Neural cell (in vitro differentiated cells): ENCODE data around the gene KLF17.

Experiments
- EP300 ChIP-seq: fragments of 450-650 bp; conservative IDR thresholded peaks from 2 replicates; pipeline ENCODE4 v1.6.1; 2014; ENCODE audit warnings: antibody characterized with exemption, mild to moderate bottlenecking, moderate library complexity; ENCODE audit not compliant: poor library complexity, severe bottlenecking
- RAD21 ChIP-seq: fragments of 450-650 bp; conservative IDR thresholded peaks from 2 replicates; pipeline ENCODE4 v1.6.1; 2014; ENCODE audit warnings: antibody characterized with exemption, mild to moderate bottlenecking, moderate library complexity
- TAF1 ChIP-seq: IDR thresholded peaks from 2 replicates; pipeline ENCODE4 v1.6.1; 2012; ENCODE audit warnings: low read depth
- TF ChIP-seq, protein P1 (sequence below): fragments of 450-650 bp; IDR thresholded peaks from 2 replicates; pipeline ENCODE4 v1.5.1; 2014; ENCODE audit warnings: antibody characterized with exemption, mild to moderate bottlenecking, moderate library complexity; ENCODE audit not compliant: poor library complexity, severe bottlenecking

DNA sequence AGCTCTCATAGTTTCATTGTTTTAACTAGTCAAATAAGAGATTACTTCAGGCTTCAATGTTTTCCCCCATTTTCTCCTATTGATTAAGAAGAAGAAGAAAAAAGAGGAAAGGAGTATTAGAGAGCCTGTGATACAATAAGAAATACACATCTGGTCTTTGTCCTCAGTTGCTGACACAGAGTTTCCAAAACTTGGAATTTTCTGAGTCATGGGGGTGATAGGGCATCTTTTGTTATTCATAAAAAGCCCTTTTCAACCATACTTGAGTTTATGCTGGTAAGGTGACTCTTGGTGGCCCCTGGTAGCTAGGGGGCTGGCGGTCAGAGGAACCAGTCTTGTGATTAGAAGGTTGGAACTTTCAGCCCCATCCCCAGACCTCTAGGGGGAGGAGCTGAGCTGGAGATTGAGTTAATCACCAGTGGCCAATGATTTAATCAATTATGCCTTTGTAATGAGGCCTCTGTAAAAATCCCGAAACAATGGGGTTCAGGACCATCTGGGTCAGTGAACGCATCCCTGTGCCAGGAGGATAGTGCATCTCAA lies 51.7 kb downstream of the KLF17 start:
- TF ChIP-seq, protein P1, sequence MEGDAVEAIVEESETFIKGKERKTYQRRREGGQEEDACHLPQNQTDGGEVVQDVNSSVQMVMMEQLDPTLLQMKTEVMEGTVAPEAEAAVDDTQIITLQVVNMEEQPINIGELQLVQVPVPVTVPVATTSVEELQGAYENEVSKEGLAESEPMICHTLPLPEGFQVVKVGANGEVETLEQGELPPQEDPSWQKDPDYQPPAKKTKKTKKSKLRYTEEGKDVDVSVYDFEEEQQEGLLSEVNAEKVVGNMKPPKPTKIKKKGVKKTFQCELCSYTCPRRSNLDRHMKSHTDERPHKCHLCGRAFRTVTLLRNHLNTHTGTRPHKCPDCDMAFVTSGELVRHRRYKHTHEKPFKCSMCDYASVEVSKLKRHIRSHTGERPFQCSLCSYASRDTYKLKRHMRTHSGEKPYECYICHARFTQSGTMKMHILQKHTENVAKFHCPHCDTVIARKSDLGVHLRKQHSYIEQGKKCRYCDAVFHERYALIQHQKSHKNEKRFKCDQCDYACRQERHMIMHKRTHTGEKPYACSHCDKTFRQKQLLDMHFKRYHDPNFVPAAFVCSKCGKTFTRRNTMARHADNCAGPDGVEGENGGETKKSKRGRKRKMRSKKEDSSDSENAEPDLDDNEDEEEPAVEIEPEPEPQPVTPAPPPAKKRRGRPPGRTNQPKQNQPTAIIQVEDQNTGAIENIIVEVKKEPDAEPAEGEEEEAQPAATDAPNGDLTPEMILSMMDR = no peak
- TF ChIP-seq RAD21 (no peak), EP300 (no peak), TAF1 (no peak)
